Epithelial cell of proximal tubule (primary cell): ENCODE measurements around the gene RALBP1. TPM values are rescaled to one million over a fixed set of nuclear protein-coding genes. Genes with fewer than 3 reads are reported as not detected.

Experiments used
- DNase-seq: peaks from one replicate; pipeline ENCODE4 v3.0.0-alpha.2; 2011; ENCODE audit warnings: low read depth
- H3K4me3 ChIP-seq: 2 replicates; pipeline ENCODE4 v1.5.1; 2011; ENCODE audit warnings: low read depth, mild to moderate bottlenecking, low read length
- CTCF ChIP-seq: conservative IDR thresholded peaks from 2 replicates; pipeline ENCODE4 v1.5.1; 2012; ENCODE audit warnings: low read depth, mild to moderate bottlenecking, low read length
- total RNA-seq: library from RNA; depleted of rRNA; stranded (reverse); fragments of >200 nt; gene quantifications from 2 replicates; pipeline ENCODE4 v1.2.3, GENCODE V29; 2015

The RALBP1 gene
- total RNA-seq, 1 donor from 2014 or later: 57.5 TPM

- no peak overlapping the region for H3K4me3 ChIP-seq
- DNase-seq: no peak
- no peak for TF ChIP-seq CTCF
Observed at GRCh38 chr18:9522952-9523351, 47.6 kb downstream of the RALBP1 start.

- H3K4me3 ChIP-seq: no peak overlapping the region
- no peak for TF ChIP-seq CTCF
- no peak for DNase-seq
Observed at GRCh38 chr18:9526458-9526857, 51.1 kb downstream of the RALBP1 start.

GRCh38 chr18:9530226-9531009 lies 55.1 kb downstream of the RALBP1 start:
- H3K4me3 ChIP-seq: no peak overlapping the region
- TF ChIP-seq CTCF: no peak
- no peak for DNase-seq

- no peak for DNase-seq
- H3K4me3 ChIP-seq: no peak overlapping the region
- TF ChIP-seq CTCF: no peak
Observed at GRCh38 chr18:9531791-9532410, 56.6 kb downstream of the RALBP1 start.

DNA sequence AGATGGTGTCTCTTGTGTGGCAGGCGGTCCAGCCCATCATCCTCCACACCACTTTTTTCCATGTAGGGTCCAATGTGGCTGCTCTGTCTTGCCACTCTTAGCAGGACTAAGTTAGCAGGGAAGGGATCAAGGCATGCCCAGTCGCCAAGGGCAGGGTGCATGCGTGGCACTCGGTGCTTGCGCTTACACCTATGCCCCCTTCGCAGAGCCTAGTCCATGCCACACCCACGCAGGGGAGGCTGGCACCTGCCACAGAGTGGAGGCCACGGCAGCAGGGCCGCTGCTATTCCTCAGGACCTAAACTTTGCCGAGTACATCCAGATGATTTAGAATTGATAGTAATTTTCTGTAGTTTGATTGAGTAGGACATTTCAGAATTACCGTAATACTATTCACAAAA lies 59.5 kb downstream of the RALBP1 start:
- no peak for DNase-seq
- TF ChIP-seq CTCF: no peak
- no peak overlapping the region for H3K4me3 ChIP-seq

DNA sequence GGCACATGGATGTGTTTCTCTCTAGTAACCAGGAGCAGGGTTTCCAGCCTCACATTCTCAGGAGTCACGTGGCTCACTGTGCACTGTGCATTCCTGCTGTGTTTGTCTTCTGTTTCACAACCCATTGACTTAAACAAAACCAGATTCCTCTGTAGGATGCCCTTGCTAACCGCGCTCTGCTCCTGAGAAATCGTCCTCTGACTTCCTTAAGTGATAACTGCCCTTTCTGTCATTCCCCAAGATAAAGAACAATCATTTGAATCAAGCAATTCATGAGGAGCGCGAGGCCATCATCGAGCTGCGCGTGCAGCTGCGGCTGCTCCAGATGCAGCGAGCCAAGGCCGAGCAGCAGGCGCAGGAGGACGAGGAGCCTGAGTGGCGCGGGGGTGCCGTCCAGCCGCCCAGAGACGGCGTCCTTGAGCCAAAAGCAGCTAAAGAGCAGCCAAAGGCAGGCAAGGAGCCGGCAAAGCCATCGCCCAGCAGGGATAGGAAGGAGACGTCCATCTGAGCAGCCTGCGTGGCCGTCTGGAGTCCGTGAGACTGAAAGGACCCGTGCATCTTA lies 60.2 kb downstream of the RALBP1 start:
- DNase-seq: no peak
- TF ChIP-seq CTCF: no peak
- no peak overlapping the region for H3K4me3 ChIP-seq
